ENCODE measurements around the gene APCDD1L. TPM values are rescaled to one million over a fixed set of nuclear protein-coding genes. Genes with fewer than 3 reads are reported as not detected.

APCDD1L gene
- total and polyA plus RNA-seq, 2 experiments from 2014 or later, result 16.6 to 25.6 TPM

DNA sequence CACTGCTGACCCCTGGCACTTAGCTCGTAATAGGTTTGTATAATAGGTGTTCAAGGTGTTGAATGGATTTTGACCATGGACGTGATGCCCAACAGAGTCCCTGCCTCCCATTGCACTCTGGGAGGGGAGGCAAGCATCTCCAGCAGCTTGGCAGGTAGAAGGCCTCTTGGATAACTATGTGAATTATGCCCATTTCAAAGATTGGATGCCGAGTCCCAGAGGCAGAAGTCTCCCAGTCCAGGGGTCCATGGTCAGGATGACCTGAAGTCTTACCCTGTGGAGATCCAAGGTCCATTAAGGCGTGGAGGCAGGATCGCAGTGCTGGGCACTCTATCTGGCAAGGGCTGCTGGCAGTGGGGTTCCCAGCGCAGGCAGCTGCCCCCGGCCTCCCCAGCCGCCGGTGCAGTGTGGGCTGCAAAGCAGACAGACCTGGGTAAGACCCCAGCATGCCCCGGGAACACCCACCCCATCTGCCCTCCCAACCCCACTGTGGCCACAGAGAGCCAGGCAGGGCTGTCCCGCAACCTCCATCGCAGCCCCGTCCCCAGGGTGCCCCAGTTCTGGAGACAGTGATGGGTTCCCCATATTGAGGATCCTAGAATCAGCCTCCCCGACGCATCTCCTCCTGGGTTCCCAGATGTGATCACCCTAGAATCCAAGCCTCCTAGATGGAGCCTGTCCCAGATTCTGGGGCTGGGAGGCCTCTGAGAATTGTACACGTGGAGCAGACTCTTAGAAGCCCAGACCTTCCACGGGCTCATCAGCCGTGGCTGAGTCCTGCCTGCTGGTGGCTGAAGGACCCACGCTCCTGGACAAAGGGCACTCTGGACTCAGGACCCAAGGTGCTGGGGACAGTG lies 44.6 kb downstream of the APCDD1L start:
- H3K27me3 ChIP-seq (replicated peaks; ENCODE audit: insufficient read depth), result no peaks in the 10 kb centered on the region
- no peaks in the 10 kb centered on the region for H3K36me3 ChIP-seq (ENCODE audit: low read depth)
- no peak overlapping the region for H2AFZ ChIP-seq
- H4K20me1 ChIP-seq (ENCODE audit: insufficient read depth), result no peaks in the 10 kb centered on the region
- in situ Hi-C loops (cut with MboI), result no loop called here
- H3K9ac ChIP-seq, result no peak overlapping the region
- H3K9me2 ChIP-seq (ENCODE audit: insufficient read depth), result no peaks in the 10 kb centered on the region
- H3F3A ChIP-seq (ENCODE audit: insufficient read depth), result no peaks in the 10 kb centered on the region
- no peak overlapping the region for H3K4me3 ChIP-seq
- no peaks in the 10 kb centered on the region for H3K4me1 ChIP-seq (ENCODE audit: insufficient read depth)
- no peak overlapping the region for H3K4me2 ChIP-seq (ENCODE audit: unreplicated experiment)
- H3K9me3 ChIP-seq (ENCODE audit: low read depth), result no peaks in the 10 kb centered on the region
- 84 to 90% methylated on average over 17 to 19 of the region's 19 CpGs for WGBS, 2 experiments (ENCODE audit: low coverage in 1 of 2, low lambda C conversion rate in 2 of 2, missing lambda C conversion rate in 2 of 2)
- H3K79me2 ChIP-seq (ENCODE audit: insufficient read depth), result no peaks in the 10 kb centered on the region
- TF ChIP-seq EZH2phosphoT487 (IDR thresholded peaks at IDR 0.05; ENCODE audit: insufficient read depth, low read depth) (no peak), EZH2 (IDR thresholded peaks at IDR 0.05; ENCODE audit: insufficient read depth, poor library complexity, severe bottlenecking) (no peak)
- no peak for DNase-seq
- H3K27ac ChIP-seq, result no peak overlapping the region

DNA sequence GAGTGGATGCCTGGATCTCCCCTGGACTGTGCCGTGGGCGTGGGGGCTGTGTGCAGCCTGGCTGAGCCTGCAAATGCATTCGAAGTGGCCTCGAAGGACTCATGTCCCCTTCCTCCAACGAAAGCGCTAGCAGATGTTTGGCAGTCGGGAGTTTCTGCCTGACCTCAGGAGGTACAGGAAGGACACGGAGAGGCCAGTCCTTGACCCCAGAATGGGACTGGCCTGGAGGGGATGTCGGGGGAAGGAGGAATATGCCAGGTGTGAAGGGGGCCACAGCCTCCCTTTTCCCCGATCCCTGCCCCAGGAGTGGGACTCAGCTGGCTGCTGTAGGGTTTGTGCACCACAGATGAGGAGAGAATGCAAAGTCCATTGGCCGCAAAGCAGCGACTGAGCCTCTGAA lies 45.6 kb downstream of the APCDD1L start:
- Histone ChIP-seq H3K4me3 (no peak overlapping the region), H3K4me2 (ENCODE audit: unreplicated experiment) (no peak overlapping the region), H4K20me1 (ENCODE audit: insufficient read depth) (no peaks in the 10 kb centered on the region), H3K9ac (no peak overlapping the region), H3K27me3 (replicated peaks; ENCODE audit: insufficient read depth) (no peaks in the 10 kb centered on the region), H3K9me3 (ENCODE audit: low read depth) (no peaks in the 10 kb centered on the region), H3K36me3 (ENCODE audit: low read depth) (no peaks in the 10 kb centered on the region), H3K27ac (no peak overlapping the region), H3K9me2 (ENCODE audit: insufficient read depth) (no peaks in the 10 kb centered on the region), H3K4me1 (ENCODE audit: insufficient read depth) (no peaks in the 10 kb centered on the region), H3K79me2 (ENCODE audit: insufficient read depth) (no peaks in the 10 kb centered on the region), H2AFZ (no peak overlapping the region), H3F3A (ENCODE audit: insufficient read depth) (no peaks in the 10 kb centered on the region)
- TF ChIP-seq EZH2phosphoT487 (IDR thresholded peaks at IDR 0.05; ENCODE audit: insufficient read depth, low read depth) (no peak), EZH2 (IDR thresholded peaks at IDR 0.05; ENCODE audit: insufficient read depth, poor library complexity, severe bottlenecking) (no peak)
- in situ Hi-C loops (cut with MboI), result no loop called here
- no peak for DNase-seq
- WGBS, 2 experiments (ENCODE audit: low coverage in 1 of 2, low lambda C conversion rate in 2 of 2, missing lambda C conversion rate in 2 of 2), result 92% methylated on average over 11 to 12 of the region's 12 CpGs

- no peak for TF ChIP-seq EZH2phosphoT487 (IDR thresholded peaks at IDR 0.05; ENCODE audit: insufficient read depth, low read depth)
- TF ChIP-seq EZH2 (IDR thresholded peaks at IDR 0.05; ENCODE audit: insufficient read depth, poor library complexity, severe bottlenecking), result no peak
- peaks cover 6% of the 10 kb centered on the region; the same call in 1 of the 2 replicates for H3F3A ChIP-seq (ENCODE audit: insufficient read depth)
- no peaks in the 10 kb centered on the region for H4K20me1 ChIP-seq (ENCODE audit: insufficient read depth)
- no peak overlapping the region for H3K27ac ChIP-seq
- no peak overlapping the region for H3K4me3 ChIP-seq
- in situ Hi-C loops (cut with MboI), result no loop called here
- no peaks in the 10 kb centered on the region for H3K36me3 ChIP-seq (ENCODE audit: low read depth)
- H2AFZ ChIP-seq, result no peak overlapping the region
- H3K27me3 ChIP-seq (replicated peaks; ENCODE audit: insufficient read depth), result no peaks in the 10 kb centered on the region
- H3K9me2 ChIP-seq (ENCODE audit: insufficient read depth), result no peaks in the 10 kb centered on the region
- whole genome bisulfite sequencing, 2 experiments (ENCODE audit: low coverage in 1 of 2, low lambda C conversion rate in 2 of 2, missing lambda C conversion rate in 2 of 2), result 89 to 91% methylated on average over 24 to 28 of the region's 28 CpGs
- H3K9ac ChIP-seq, result no peak overlapping the region
- H3K4me1 ChIP-seq (ENCODE audit: insufficient read depth), result no peaks in the 10 kb centered on the region
- no peak overlapping the region for H3K4me2 ChIP-seq (ENCODE audit: unreplicated experiment)
- H3K79me2 ChIP-seq (ENCODE audit: insufficient read depth), result no peaks in the 10 kb centered on the region
- no peaks in the 10 kb centered on the region for H3K9me3 ChIP-seq (ENCODE audit: low read depth)
- DNase-seq, result no peak
Measured at GRCh38 chr20:58467572-58468527, 47.3 kb downstream of the APCDD1L start.

DNA sequence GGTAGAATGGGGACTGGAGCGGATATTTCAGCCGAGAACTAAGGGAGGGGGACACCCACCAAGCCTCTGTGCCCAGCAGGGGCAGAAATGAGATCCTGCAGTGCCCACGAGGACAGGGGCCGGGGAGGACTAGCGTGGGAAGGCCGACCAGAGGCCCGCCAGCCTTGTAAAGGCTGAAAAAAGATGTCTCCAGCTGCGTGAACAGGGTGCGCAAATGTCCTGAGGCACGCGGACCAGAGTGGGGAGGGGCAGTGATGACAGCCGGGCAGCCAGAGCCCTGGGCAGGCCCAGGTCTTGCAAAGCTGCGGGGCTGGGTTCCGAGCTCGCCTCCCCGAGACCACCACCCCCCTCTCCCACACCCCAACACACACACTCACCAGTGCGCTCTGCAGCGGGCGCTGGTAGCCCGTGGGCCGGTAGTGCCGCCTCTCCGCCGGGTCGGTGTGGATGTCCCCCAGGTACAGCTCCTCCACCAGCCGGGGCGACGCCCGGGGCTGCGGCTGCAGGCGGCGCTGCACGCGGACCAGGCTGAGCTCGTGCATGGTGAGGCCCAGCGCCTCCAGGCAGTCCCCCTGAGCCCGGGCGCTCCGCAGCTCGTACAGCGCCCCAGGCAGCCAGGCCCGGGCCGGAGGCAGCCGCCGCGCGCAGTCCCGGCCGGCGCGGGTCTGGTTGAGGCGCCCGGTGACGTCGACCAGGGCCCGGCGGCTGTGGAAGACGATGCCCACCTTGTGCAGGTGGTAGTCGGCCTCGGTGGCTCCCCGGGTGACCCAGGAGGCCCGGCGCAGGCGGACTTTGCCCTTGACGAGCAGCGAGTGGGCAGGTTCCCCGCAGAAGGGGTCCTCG lies 48.2 kb downstream of the APCDD1L start:
- WGBS, 2 experiments (ENCODE audit: low coverage in 1 of 2, low lambda C conversion rate in 2 of 2, missing lambda C conversion rate in 2 of 2), result 82 to 84% methylated on average over 58 to 67 of the region's 68 CpGs
- H3K36me3 ChIP-seq (ENCODE audit: low read depth), result no peaks in the 10 kb centered on the region
- no peak overlapping the region for H3K9ac ChIP-seq
- H2AFZ ChIP-seq, result no peak overlapping the region
- H4K20me1 ChIP-seq (ENCODE audit: insufficient read depth), result no peaks in the 10 kb centered on the region
- in situ Hi-C loops (cut with MboI), result no loop called here
- H3K4me2 ChIP-seq (ENCODE audit: unreplicated experiment), result no peak overlapping the region
- no peaks in the 10 kb centered on the region for H3K79me2 ChIP-seq (ENCODE audit: insufficient read depth)
- H3K4me3 ChIP-seq, result no peak overlapping the region
- H3F3A ChIP-seq (ENCODE audit: insufficient read depth), result peaks cover 6% of the 10 kb centered on the region; the same call in 1 of the 2 replicates
- TF ChIP-seq EZH2phosphoT487 (IDR thresholded peaks at IDR 0.05; ENCODE audit: insufficient read depth, low read depth), result no peak
- no peak for TF ChIP-seq EZH2 (IDR thresholded peaks at IDR 0.05; ENCODE audit: insufficient read depth, poor library complexity, severe bottlenecking)
- H3K27ac ChIP-seq, result no peak overlapping the region
- H3K4me1 ChIP-seq (ENCODE audit: insufficient read depth), result no peaks in the 10 kb centered on the region
- no peaks in the 10 kb centered on the region for H3K27me3 ChIP-seq (replicated peaks; ENCODE audit: insufficient read depth)
- no peaks in the 10 kb centered on the region for H3K9me2 ChIP-seq (ENCODE audit: insufficient read depth)
- H3K9me3 ChIP-seq (ENCODE audit: low read depth), result no peaks in the 10 kb centered on the region
- no peak for DNase-seq
